K562 (cell line): ENCODE results near the gene ZNF200. TPM values are rescaled to one million over a fixed set of nuclear protein-coding genes. Genes with fewer than 3 reads are reported as not detected.
A peak's percentile ranks its signal among the peaks of the same experiment; 100 is the strongest.

Experiments
- ATF3 ChIP-seq, 2 experiments: fragments of 450-650 bp in 1 of 2; sonication (generic) in 1 of 2; formaldehyde crosslinking in 1 of 2; IDR thresholded peaks in 1 of 2; conservative IDR thresholded peaks in 1 of 2; 2 replicates each; pipeline versions ENCODE4 v1.6.1 to v1.8.1; 2016 to 2023; ENCODE audit warnings: mild to moderate bottlenecking in 2 of 2, moderate library complexity in 2 of 2, inconsistent platforms in 1 of 2, missing genetic modification reagents in 1 of 2
- BHLHE40 ChIP-seq: IDR thresholded peaks from 2 replicates; pipeline ENCODE4 v1.6.1; 2011; ENCODE audit warnings: low read length, improper control_type of control experiment
- CBFA2T3 ChIP-seq: fragments of 450-650 bp; IDR thresholded peaks from 2 replicates; pipeline ENCODE4 v1.6.1; 2017
- HMGXB4 ChIP-seq: sonication (generic); formaldehyde crosslinking; IDR thresholded peaks from 2 replicates; pipeline ENCODE4 v1.8.1; 2023; ENCODE audit warnings: mild to moderate bottlenecking, missing genetic modification reagents
- KDM2B ChIP-seq: fragments of 250-450 bp; sonication (Bioruptor Pico); IDR thresholded peaks from 2 replicates; pipeline ENCODE4 v1.8.0; 2021; ENCODE audit warnings: mild to moderate bottlenecking, moderate library complexity
- LARP7 ChIP-seq: fragments of 450-650 bp; IDR thresholded peaks from 2 replicates; pipeline ENCODE4 v1.6.1; 2016
- MAZ ChIP-seq, 2 experiments: fragments of 450-650 bp in 1 of 2; sonication (generic) in 1 of 2; formaldehyde crosslinking; IDR thresholded peaks in 1 of 2; conservative IDR thresholded peaks in 1 of 2; 2 replicates each; pipeline versions ENCODE4 v1.4.0 to v1.5.0; 2020; ENCODE audit warnings: mild to moderate bottlenecking in 1 of 2, missing genetic modification reagents in 1 of 2
- NR2C2 ChIP-seq, 2 experiments: fragments of 200-800 bp in 1 of 2; sonication (Bioruptor generic) in 1 of 2; sonication (generic) in 1 of 2; formaldehyde crosslinking in 1 of 2; IDR thresholded peaks; 2 replicates each; pipeline versions ENCODE4 v1.6.1 to v1.8.0; 2016 to 2022; ENCODE audit warnings: mild to moderate bottlenecking in 1 of 2, missing compliant biosample characterization in 1 of 2, missing genetic modification characterization in 1 of 2, missing genetic modification reagents in 1 of 2
- PCBP1 ChIP-seq: fragments of 200-400 bp; formaldehyde crosslinking; IDR thresholded peaks from 2 replicates; pipeline ENCODE4 v1.6.1; 2018; ENCODE audit warnings: mild to moderate bottlenecking, low read depth, low read length; ENCODE audit not compliant: poor library complexity, severe bottlenecking
- PHF20 ChIP-seq: fragments of 450-650 bp; IDR thresholded peaks from 2 replicates; pipeline ENCODE4 v1.6.1; 2018; ENCODE audit not compliant: partially characterized antibody
- PHF21A ChIP-seq: fragments of 450-650 bp; IDR thresholded peaks from 2 replicates; pipeline ENCODE4 v1.6.1; 2017; ENCODE audit warnings: low read depth, borderline replicate concordance
- POLR3A ChIP-seq: IDR thresholded peaks from 2 replicates; pipeline ENCODE4 v1.6.1; 2011; ENCODE audit warnings: borderline replicate concordance, mild to moderate bottlenecking, moderate library complexity; ENCODE audit not compliant: insufficient read length, insufficient read depth; ENCODE audit errors: extremely low read depth
- SETDB1 ChIP-seq: IDR thresholded peaks from one replicate; pipeline ENCODE4 v1.6.1; 2012; ENCODE audit warnings: low read length, control low read depth, inconsistent platforms
- SMARCA4 ChIP-seq: fragments of 450-650 bp; IDR thresholded peaks from 2 replicates; pipeline ENCODE4 v1.6.1; 2016
- TAL1 ChIP-seq: fragments of 450-650 bp; IDR thresholded peaks from 2 replicates; pipeline ENCODE4 v1.6.1; 2016; ENCODE audit warnings: mild to moderate bottlenecking
- WHSC1 ChIP-seq: IDR thresholded peaks from one replicate; pipeline ENCODE4 v1.6.1; 2012; ENCODE audit warnings: low read length, control low read depth, inconsistent platforms
- ZBTB2 ChIP-seq: fragments of 450-650 bp; IDR thresholded peaks from 2 replicates; pipeline ENCODE4 v1.6.1; 2016; ENCODE audit warnings: antibody characterized with exemption
- ZBTB26 ChIP-seq: fragments of 450-650 bp; formaldehyde crosslinking; IDR thresholded peaks from 2 replicates; pipeline ENCODE4 v1.4.0; 2022; ENCODE audit warnings: missing genetic modification characterization
- ZC3H4 ChIP-seq: sonication (generic); formaldehyde crosslinking; IDR thresholded peaks from 2 replicates; pipeline ENCODE4 v1.9.0; 2021; ENCODE audit warnings: missing genetic modification reagents, borderline replicate concordance
- ZNF143 ChIP-seq: sonication (generic); formaldehyde crosslinking; IDR thresholded peaks from 2 replicates; pipeline ENCODE4 v1.9.0; 2022; ENCODE audit warnings: mild to moderate bottlenecking, missing genetic modification reagents
- ZNF436 ChIP-seq: fragments of 250-450, 450-650 bp; sonication (Bioruptor Pico); formaldehyde crosslinking; IDR thresholded peaks from 2 replicates; pipeline ENCODE4 v1.7.0; 2020; ENCODE audit warnings: mild to moderate bottlenecking
- ZNF445 ChIP-seq: fragments of 250-450 bp; sonication (Bioruptor Pico); IDR thresholded peaks from 2 replicates; pipeline ENCODE4 v1.4.0; 2020; ENCODE audit warnings: low read depth, mild to moderate bottlenecking, moderate library complexity
- ZNF780A ChIP-seq: fragments of 250-450 bp; sonication (Bioruptor Pico); IDR thresholded peaks from 2 replicates; pipeline ENCODE4 v1.5.0; 2021; ENCODE audit warnings: mild to moderate bottlenecking
- polyA plus RNA-seq, 8 experiments: library from polyadenylated mRNA; depleted of rRNA in 4 of 8; stranded (reverse) in 5 of 8; unstranded in 3 of 8; fragments of >200 nt; fragmentation: Nextera tagmentation in 2 of 8; fragmentation: Illumina TruSeq in 1 of 8; extraction: Ambion mirVana in 2 of 8; extraction: Trizol in 1 of 8; gene quantifications; 2 replicates each; pipeline versions ENCODE4 v1.2.1 to v1.2.3, GENCODE V29; 2011 to 2014; ENCODE audit warnings: inconsistent platforms in 1 of 8, missing spikeins in 1 of 8
- total RNA-seq, 7 experiments: library from RNA; depleted of rRNA in 6 of 7; stranded (reverse); fragments of >200 nt in 6 of 7; fragmentation: Illumina TruSeq in 2 of 7; extraction: Trizol in 2 of 7; gene quantifications; 2 replicates each; pipeline versions ENCODE4 v1.2.1 to v1.2.3, GENCODE V29; 2011 to 2021; ENCODE audit warnings: low replicate concordance in 1 of 7

The ZNF200 gene
- total and polyA plus RNA-seq, 9 of the 15 experiments (the other 6 are each of a cell fraction or from before 2014, with no cell fraction given): 4.8 to 14.5 (median 9.2) TPM

GRCh38 chr16:3264137-3265036 lies 29.4 kb upstream of the ZNF200 start (continued):
- peak; percentile 24; the same call in 1 of the 2 replicates for TF ChIP-seq NR2C2 (CRISPR knock-in tag; IDR thresholded peaks at IDR 0.05)
- TF ChIP-seq NR2C2 (tag; IDR thresholded peaks at IDR 0.05): peak; percentile 89
- peak; percentile 73; the same call in 1 of the 2 replicates for TF ChIP-seq KDM2B (CRISPR knock-in tag)
- TF ChIP-seq ATF3 (IDR thresholded peaks at IDR 0.05): no peak
- TF ChIP-seq ATF3 (CRISPR knock-in tag; conservative IDR thresholded peaks at IDR 0.05): no peak; the same call in 1 of the 2 replicates
- TF ChIP-seq ZNF436 (CRISPR knock-in tag): no peak
- TF ChIP-seq PHF20: peak; percentile 67
- TF ChIP-seq HMGXB4 (CRISPR knock-in tag): peak; percentile 88; the same call in 1 of the 2 replicates
- TF ChIP-seq MAZ (CRISPR knock-in tag; conservative IDR thresholded peaks at IDR 0.05 in 1 of 2, IDR thresholded peaks at IDR 0.05 in 1 of 2): peak; percentile 75 to 77
- TF ChIP-seq SETDB1: no peak
- no peak for TF ChIP-seq ZBTB26 (CRISPR knock-in tag)
- no peak for TF ChIP-seq ZNF780A
- TF ChIP-seq ZNF445 (CRISPR knock-in tag): no peak
- TF ChIP-seq ZC3H4 (CRISPR knock-in tag): no peak
- TF ChIP-seq ZBTB2: peak; percentile 75
- TF ChIP-seq TAL1: no peak
- TF ChIP-seq POLR3A: no peak
- peak; percentile 72 for TF ChIP-seq ZNF143
- 0 out of 2 replicates have a peak, but pooled peaks have one; percentile 51 for TF ChIP-seq PHF21A
- TF ChIP-seq SMARCA4: no peak
- no peak for TF ChIP-seq LARP7
- TF ChIP-seq CBFA2T3: 0 out of 2 replicates have a peak, but pooled peaks have one; percentile 16
- no peak for TF ChIP-seq PCBP1
- peak; percentile 78 for TF ChIP-seq BHLHE40
- no peak for TF ChIP-seq WHSC1
